ENCODE data around the gene NUMA1. TPM values are rescaled to one million over a fixed set of nuclear protein-coding genes. Genes with fewer than 3 reads are reported as not detected.

NUMA1 gene
- total RNA-seq, 1 experiment from 2014 or later, result 145 TPM

DNA sequence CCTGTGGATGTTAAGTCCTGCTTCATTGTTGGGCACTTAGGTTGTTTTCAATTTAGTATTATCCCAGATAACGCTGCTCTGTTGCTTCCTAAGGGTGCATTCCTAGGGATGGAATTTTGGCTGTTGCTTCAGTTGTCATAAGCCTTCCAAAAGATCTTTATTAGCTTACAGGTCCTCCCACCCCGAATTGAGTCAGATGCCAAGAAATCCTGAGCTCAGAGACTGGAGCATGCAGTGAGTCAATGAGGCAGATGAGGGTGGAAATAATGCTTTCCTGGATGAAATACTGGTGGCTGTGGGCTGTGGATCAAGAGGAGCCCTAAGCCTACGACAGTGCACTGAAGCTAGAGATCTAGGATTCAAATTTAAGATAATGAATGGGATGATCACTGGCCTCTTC lies 92.3 kb downstream of the NUMA1 start:
- intact Hi-C loops (cut with micrococcal nuclease; ENCODE audit: unreplicated experiment), result no loop called here
- no peak for DNase-seq (ENCODE audit: low read depth, low spot score)
- H3K9me3 ChIP-seq (ENCODE audit: control insufficient read depth, insufficient read depth, low read depth, low read length), result no peaks in the 10 kb centered on the region
- no peak overlapping the region for H3K27ac ChIP-seq (ENCODE audit: low read length)
- no peaks in the 10 kb centered on the region for H3K4me1 ChIP-seq (ENCODE audit: control insufficient read depth, insufficient read depth, low read length)
- H3K36me3 ChIP-seq (ENCODE audit: control insufficient read depth, insufficient read depth, low read length), result peaks cover 10% of the 10 kb centered on the region
- ChIA-PET POLR2A (no interaction called here), CTCF (no interaction called here)
- no peak overlapping the region for H3K4me3 ChIP-seq (ENCODE audit: low read depth in 2 of 2, low read length in 2 of 2)
- no peaks in the 10 kb centered on the region for H3K27me3 ChIP-seq (ENCODE audit: control insufficient read depth, insufficient read depth, low read length)
- in situ Hi-C loops (cut with HindIII; ENCODE audit: low pct_unique_long_range_greater_than_20kb, low sequenced_read_pairs), result no loop called here
- ATAC-seq, result no peak; the same call in 1 of the 2 replicates
- TF ChIP-seq CTCF (IDR thresholded peaks at IDR 0.05) (no peak), POLR2AphosphoS5 (IDR thresholded peaks at IDR 0.05; ENCODE audit: low read depth, low read length) (no peak), TCF7L2 (IDR thresholded peaks at IDR 0.05; ENCODE audit: low read depth, low read length) (no peak), REST (IDR thresholded peaks at IDR 0.05; ENCODE audit: insufficient read depth in 1 of 2, low read depth in 2 of 2, low read length in 1 of 2) (no peak), SIN3A (IDR thresholded peaks at IDR 0.05; ENCODE audit: borderline replicate concordance, insufficient read depth, low read depth, low read length) (no peak)
- no TSS peak for BruUV-seq (replicated peaks)

DNA sequence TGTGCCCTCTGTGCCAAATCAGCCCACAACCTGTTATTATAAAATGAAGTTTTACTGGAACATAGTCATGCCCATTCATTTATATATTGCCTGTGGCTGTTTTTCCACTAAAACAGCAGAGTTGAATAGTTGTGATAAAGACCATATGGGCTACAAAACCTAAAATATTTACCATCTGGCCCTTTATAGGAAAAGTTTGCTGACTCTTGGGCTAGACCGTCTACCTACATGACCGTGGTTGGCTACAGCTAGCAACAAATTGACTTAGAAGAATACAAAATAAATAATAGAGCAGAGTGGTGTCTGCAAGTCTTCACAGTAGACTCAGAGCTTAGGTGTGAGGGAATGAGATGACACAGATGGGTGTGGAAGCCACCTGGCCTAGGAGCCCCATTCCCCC lies 92.8 kb downstream of the NUMA1 start:
- H3K27me3 ChIP-seq (ENCODE audit: control insufficient read depth, insufficient read depth, low read length), result no peaks in the 10 kb centered on the region
- no peak overlapping the region for H3K27ac ChIP-seq (ENCODE audit: low read length)
- ATAC-seq (no peak), DNase-seq (ENCODE audit: low read depth, low spot score) (no peak)
- no peaks in the 10 kb centered on the region for H3K4me1 ChIP-seq (ENCODE audit: control insufficient read depth, insufficient read depth, low read length)
- no peak overlapping the region for H3K4me3 ChIP-seq (ENCODE audit: low read depth in 2 of 2, low read length in 2 of 2)
- POLR2A ChIA-PET, result no interaction called here
- intact Hi-C loops (cut with micrococcal nuclease; ENCODE audit: unreplicated experiment), result no loop called here
- TF ChIP-seq TCF7L2 (IDR thresholded peaks at IDR 0.05; ENCODE audit: low read depth, low read length) (no peak), POLR2AphosphoS5 (IDR thresholded peaks at IDR 0.05; ENCODE audit: low read depth, low read length) (no peak), REST (IDR thresholded peaks at IDR 0.05; ENCODE audit: insufficient read depth in 1 of 2, low read depth in 2 of 2, low read length in 1 of 2) (no peak), SIN3A (IDR thresholded peaks at IDR 0.05; ENCODE audit: borderline replicate concordance, insufficient read depth, low read depth, low read length) (no peak), CTCF (IDR thresholded peaks at IDR 0.05) (no peak)
- in situ Hi-C loops (cut with HindIII; ENCODE audit: low pct_unique_long_range_greater_than_20kb, low sequenced_read_pairs), result no loop called here
- peaks cover 14% of the 10 kb centered on the region for H3K36me3 ChIP-seq (ENCODE audit: control insufficient read depth, insufficient read depth, low read length)
- BruUV-seq (replicated peaks), result TSS peak; percentile 8
- CTCF ChIA-PET, result no interaction called here
- H3K9me3 ChIP-seq (ENCODE audit: control insufficient read depth, insufficient read depth, low read depth, low read length), result no peaks in the 10 kb centered on the region
